GM12872 (cell line): ENCODE data around the gene SLC16A4.

Experiments
- TF ChIP-seq, protein P1 (sequence below): IDR thresholded peaks from 3 replicates; pipeline ENCODE4 v1.5.1; 2011; ENCODE audit warnings: low read depth, mild to moderate bottlenecking, low read length, moderate library complexity; ENCODE audit not compliant: insufficient read depth

The SLC16A4 gene

DNA sequence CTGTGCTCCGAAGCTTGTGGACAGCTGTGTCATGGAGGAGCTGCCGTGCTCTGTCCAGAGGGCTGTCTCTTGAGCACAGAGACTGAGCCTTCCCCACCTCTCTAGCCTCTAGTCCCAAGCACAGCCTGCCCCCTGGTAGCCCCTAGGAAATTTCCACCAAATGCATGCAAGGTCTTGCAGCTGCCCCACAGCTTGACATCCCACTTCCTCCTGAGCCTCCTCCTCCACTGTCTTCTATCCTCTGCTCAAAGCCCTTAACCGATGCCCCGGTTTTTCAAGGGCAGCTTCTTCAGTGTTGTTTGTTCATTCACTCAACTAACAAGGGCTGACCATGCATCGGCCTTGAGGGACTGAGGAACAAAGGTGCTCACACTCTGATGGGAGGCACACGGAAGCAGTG, 39.5 kb upstream of the SLC16A4 start:
- TF ChIP-seq, protein P1, sequence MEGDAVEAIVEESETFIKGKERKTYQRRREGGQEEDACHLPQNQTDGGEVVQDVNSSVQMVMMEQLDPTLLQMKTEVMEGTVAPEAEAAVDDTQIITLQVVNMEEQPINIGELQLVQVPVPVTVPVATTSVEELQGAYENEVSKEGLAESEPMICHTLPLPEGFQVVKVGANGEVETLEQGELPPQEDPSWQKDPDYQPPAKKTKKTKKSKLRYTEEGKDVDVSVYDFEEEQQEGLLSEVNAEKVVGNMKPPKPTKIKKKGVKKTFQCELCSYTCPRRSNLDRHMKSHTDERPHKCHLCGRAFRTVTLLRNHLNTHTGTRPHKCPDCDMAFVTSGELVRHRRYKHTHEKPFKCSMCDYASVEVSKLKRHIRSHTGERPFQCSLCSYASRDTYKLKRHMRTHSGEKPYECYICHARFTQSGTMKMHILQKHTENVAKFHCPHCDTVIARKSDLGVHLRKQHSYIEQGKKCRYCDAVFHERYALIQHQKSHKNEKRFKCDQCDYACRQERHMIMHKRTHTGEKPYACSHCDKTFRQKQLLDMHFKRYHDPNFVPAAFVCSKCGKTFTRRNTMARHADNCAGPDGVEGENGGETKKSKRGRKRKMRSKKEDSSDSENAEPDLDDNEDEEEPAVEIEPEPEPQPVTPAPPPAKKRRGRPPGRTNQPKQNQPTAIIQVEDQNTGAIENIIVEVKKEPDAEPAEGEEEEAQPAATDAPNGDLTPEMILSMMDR: no peak

DNA sequence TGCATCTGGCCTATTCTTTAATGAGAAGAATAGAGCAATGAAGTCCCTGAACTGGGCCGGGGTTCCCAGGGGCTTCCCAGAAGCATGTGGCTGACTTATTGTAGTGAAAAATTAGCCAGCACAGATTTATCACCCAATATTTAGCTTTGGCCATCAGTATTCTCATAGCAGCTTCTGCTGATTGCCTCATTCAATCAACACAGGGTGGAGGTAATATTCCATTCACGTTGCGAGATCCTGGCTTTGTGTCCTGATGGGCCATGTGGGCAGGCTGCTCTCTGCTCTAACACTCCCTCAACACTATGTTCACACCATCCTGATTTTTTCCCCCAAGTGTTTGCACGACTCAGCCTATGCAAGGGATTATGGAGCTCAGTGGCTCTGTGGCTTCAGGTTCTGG, 38.1 kb upstream of the SLC16A4 start:
- TF ChIP-seq, protein P1: no peak

GRCh38 chr1:110426854-110427253, 36.0 kb upstream of the SLC16A4 start:
- TF ChIP-seq, protein P1: no peak

DNA sequence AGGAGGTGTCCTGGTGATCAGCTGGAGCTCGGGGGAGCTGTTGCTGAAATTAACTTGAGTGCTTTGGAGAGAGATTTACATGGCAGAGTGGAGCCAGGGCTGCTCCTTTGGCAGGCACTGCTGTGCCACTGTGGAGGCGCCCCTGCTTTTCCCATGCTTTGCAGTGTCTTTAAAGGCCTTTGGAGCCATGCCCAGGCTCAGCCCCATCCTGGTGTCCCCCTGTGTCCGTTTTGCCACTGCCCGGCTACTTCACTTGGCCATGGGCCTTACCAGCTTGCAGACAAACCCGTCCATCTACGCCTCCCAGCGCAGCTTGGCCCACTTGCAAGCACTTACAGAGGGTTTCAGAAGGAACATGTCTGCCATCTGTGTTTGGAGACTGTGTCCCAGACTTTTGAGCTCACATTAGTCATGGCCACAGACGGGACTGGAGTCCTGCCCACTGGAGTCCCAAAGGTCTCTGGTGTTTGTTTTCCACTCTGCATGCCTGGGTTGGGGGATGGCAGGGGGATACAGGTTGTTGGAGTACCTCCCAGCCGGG, 34.9 kb upstream of the SLC16A4 start:
- TF ChIP-seq, protein P1: no peak

DNA sequence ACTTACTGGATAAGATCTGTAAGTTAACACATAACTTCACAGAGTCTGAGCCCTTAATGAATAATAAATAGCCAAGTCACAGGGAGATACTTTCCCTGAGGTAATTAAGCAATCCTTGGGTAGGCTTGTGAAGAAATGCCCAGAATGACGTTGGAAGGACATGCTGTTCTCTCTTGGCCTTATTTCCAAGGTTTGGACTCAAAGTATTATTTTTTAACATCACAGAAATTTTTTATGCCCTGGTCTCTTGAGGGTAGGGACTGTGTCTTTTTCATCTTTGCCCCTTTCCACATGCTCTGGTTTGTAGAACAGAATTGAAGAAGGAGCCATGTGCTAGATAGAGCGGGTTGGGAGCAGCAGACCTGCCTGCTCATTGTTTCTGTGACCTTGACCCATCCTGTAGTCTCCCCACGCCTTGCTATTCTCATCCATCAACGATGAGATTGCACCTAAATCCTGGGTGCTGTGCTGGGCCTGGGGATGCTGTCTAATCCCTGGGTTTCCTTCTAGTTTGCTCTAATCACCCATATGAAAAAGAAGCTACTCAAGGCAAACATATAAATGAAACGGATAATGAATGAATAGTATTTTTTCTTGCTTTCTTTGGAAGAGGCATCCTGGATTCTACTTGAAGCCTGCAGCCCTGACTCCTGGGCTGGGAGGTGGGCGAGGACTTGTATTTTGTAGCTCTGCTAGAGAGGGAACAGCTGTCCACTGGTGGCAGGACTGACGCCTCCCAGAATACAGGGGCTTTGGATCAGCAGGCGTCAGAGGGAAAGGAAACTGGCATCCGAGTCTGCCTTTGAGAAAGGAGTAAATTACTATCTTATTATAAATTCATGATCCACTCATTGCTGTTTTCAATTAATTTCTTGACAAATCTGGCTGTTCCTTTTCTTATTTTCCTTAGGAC, 34.1 kb upstream of the SLC16A4 start:
- TF ChIP-seq, protein P1: no peak

DNA sequence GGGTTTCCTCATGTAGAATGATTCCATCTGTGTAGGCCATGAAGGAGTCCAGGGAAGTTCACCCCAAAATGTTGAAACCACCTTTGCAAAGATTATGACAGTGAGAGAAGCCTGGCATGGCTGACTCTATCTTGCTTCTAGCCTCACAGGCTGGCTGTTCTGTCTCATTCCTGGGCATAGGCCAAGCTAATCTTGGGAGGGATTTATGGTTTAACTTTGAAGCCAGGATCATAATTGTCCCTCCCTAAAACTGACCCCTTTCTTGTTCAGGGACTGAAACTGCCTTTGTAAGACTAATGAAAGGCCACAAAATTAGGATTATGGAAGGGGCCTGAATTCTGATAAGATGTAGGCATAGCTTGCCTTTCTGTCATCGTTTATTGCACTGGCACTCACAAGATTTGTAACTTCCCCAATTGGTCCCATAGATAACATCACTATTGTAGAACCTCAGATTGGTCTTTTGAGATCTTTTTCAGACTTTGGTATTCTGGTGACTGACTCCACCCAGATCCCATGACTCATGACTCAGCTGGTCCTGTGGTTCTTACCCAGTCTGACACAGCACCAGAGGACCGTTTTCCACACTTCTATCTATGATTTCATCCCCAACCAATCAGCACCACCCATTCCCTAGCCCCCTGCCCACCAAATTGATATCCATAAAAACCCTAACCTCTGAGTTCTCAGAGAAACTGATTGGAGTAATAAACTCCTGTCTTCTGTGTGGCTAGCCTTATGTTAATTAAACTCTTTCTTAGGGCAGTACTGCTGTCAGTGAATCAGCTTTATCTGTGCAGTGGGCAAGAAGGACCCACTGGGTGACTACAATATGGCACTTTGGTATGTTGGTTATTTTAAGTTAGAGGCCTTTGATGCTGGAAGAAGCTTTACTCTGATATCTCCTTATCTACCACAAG, 30.3 kb upstream of the SLC16A4 start:
- TF ChIP-seq, protein P1: no peak
